IPS DF 4.7 (cell line): Measurements from ENCODE around the gene RTL1.

ENCODE experiments used
- DNase-seq: peaks from one replicate; pipeline ENCODE4 v3.0.0-alpha.2; 2013; ENCODE audit warnings: low spot score; ENCODE audit errors: extremely low read depth

The RTL1 gene

DNA sequence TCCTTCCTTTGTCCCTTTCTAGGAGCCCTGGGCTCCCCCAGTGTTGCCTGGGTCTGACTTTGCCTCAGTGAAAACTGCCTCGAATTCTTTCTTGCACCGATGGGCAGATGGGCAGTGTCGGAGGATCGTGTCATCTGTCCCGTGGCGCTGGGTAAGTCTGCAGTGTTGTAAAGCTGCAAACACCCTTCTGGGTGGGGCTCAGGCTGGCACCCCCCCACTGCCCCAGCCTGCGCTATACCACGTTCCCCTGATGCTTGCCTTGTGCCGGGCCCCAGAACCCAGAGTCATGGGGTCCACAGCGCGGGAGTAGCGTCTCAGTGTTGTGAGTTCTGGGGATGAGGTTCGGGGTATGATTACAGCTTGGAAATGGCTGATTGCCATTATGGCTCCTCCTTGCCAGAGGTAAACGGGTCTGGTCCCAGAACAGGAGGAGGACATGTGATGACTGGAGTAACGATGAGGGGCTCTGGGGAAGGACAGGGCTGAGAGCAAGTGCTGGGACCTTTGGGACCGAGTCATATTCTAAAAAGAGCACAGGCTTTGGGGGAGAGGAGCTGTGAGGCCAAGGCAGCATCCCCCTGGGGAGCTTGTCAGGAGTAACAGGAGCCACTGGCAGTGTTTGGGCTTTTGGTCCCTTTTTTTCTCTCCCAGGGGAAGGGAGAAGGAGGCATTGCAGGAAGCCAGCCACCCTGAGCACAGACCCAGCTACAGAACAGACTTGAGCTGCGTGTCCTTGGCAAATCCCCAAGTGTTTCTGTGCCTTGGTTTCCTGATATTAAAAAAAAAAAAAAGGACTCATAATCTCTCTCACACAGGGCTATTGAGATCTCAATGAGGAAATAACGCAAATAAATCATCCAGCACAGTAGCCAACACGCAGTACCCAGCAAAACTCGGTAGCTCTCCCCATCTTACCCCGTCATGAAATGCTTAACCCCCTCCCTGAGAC lies 4.3 kb downstream of the RTL1 start:
- no peak for DNase-seq

DNA sequence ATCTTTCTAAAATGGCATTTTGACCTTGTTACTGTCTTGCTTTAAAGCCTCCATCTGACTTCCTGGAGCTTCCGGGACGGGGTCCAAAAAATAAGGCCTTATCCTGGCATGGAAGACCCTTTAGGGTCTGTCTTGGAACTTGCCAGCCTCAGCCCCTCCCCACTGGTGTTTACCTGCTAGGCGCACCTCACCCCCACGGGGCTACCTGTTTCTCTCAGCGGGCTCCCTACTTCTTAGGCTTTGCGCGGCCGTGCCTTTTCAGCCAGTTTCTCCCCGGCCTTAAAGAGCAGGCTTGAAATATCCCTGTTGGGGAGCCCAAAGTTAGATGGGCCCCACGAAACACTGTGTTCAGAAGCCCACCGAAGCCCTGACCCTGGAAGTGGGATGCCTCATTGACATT lies 5.1 kb downstream of the RTL1 start:
- DNase-seq: no peak

GRCh38 chr14:100896369-100897060 lies 7.0 kb downstream of the RTL1 start:
- no peak for DNase-seq

DNA sequence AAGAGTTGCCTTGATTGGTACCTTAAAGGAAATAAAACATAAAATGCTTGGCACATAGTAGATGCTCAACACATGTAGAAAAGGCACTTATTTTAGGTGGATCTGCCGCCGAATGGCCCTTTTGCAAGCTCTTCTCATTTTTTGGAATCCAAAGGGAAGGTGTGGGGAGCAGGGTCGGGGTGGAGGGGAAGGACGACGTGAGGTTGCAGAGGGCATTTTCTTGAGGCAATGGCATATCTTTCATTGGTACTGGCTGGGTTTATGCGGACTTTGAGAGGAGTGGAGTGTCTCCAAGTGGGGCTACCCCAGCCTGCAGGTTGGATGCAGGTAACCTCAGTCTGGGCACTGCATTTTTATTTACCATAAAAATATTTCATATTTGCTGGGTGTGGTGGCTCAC lies 8.1 kb downstream of the RTL1 start:
- no peak for DNase-seq

- DNase-seq: no peak
Measured at GRCh38 chr14:100894416-100894815, 9.1 kb downstream of the RTL1 start.

GRCh38 chr14:100893760-100894159 lies 9.8 kb downstream of the RTL1 start:
- DNase-seq: no peak

DNA sequence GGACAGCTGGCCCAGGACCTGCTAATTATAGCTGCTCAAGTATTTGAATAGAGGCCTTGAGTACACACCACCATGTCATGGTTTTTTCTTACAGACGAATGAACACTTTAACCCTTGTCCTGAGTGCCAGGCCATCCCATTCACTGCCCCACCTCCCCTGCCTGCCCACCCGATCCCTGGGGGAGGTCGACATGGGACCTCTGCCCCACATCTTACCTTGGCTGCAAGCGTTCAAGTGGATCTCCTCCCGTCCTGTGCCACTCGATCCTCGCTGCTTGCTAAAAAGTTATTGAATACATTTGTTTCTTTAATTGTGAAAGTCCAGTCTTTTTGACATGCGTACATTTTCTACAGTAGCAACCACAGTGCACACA lies 10.3 kb downstream of the RTL1 start:
- no peak for DNase-seq

- no peak for DNase-seq
Measured at GRCh38 chr14:100892496-100893227, 10.9 kb downstream of the RTL1 start.

GRCh38 chr14:100891501-100892445 lies 11.7 kb downstream of the RTL1 start:
- DNase-seq: no peak

- DNase-seq: no peak
Measured at GRCh38 chr14:100891051-100891450, 12.5 kb downstream of the RTL1 start.

DNA sequence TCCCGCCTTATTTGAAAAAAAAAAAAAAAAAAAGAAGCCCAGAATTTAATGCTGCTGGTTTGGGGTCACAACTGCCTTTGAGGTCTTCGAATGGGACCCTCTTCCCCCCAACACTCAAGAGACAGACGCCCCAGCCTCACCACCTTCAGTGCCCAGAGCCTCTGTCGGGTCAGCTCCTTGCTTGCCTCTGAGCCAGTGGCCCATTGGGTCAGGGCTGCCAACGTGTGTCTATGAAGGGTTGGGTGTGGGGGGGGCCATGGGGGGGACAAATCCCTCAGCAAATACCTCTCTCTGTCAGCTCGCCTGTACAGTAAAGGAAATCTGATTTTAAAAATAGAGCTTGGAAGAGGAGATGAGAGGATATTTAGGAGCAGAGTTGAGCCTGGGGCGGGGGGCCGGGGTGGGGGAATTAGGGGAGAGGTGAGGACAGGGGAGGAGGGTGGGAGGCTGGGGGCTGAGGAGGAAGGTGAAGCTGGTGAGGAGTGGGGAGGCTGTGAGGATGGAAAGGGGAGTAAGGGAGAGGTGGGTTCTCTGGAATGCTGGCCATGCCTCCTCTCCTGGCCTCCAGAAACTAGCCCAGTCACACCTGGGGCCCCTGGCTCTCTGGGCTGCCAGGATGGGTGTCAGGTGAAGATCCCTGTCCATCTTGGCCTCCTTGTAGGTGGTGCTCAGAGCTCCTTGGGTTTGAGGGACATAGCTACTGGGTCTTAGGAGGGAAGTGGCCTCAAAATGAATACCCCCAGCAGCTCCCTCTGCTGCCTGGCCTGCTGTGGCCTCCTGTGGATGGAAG lies 13.3 kb downstream of the RTL1 start:
- DNase-seq: no peak

DNA sequence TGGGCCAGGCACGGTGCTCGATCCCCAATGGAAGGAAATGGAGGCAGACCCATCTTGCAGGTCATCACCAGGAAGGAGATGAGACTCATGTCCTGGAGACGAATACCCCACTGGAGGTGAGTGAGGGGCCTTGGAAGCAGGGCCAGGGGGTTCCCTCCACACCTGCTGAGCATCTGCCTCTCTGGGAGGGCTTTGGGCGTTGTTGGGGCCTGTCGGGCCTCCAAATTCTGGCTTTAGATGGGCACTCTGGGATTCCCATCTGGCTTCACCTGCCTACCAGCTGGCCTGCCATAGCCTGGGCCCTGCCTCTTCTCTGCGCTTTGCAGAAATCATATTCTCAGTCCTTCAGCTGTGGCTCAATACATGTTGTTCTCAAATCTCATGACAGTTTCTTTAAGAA lies 13.9 kb downstream of the RTL1 start:
- DNase-seq: no peak

DNA sequence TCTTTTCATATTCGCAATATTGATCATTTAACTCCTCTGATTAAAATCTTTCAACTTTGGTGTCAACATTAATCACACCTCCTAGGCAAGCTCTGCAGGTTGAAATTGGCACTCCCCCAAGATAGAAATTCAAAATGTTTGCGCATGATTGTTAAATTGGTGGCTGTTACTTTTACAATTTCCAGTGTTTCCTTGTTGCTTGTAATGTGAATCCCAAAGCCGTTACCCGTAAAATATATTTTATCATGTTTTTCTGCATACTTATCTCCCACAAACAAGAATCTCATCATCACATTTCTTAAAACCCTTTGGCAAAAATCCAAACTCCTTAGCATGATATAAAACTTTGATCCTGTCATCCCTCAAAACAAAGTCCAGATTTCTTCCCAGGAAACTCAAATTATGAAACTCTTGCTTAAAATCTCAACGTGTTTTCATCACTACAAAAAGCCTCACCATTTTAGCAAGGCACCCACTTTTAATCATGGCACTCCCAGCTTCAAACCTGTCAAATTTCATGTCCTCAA lies 14.7 kb downstream of the RTL1 start:
- no peak for DNase-seq

DNA sequence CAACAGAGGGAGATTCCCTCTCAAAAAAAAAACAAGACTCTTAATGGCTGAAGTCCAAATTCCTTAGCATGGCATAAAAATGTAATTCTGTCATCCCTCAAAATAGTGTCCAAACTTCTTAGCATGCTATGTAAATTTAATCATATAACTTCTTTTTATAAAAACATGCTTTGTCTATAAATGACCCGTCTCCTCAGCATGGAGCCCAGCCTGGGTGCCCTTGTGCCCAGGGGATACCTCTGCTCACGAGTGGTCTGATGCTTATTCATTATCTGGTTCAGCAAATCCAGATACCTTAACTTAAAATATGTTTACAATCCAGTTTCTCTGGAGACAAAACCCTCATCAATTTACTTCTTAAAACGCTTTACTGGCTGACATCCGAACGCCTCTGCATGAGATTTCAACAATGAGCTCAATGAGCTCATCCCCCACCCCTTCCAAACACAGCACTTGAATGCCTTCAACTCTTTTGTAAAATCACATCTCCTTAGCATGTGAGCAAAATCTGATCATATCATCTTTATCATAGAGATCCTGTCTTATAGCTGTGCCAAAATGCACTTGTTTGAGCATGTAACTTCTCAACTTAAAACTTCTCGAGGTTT lies 15.7 kb downstream of the RTL1 start:
- no peak for DNase-seq

- no peak for DNase-seq
Measured at GRCh38 chr14:100885617-100886016, 17.9 kb downstream of the RTL1 start.

DNA sequence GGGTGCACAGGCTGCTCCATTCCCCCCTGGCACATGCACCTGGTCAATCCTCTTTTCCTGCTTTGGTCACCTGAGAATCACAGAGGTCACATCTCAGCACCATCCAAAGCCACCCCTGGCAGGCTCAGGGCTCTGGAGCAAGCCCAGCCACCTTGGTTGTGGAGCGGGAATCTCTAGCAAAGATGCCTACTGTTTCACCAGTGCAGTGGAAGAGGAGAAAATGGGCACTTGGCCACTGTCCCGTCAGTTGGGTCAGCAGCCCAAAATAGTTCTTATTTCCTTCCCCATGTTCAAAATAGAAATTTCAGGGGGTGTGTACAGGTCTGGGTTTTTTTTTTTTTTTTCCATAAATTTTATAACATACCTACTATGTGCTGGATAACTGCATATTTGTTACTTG lies 18.3 kb downstream of the RTL1 start:
- DNase-seq: no peak

GRCh38 chr14:100884456-100884855 lies 19.1 kb downstream of the RTL1 start:
- no peak for DNase-seq

DNA sequence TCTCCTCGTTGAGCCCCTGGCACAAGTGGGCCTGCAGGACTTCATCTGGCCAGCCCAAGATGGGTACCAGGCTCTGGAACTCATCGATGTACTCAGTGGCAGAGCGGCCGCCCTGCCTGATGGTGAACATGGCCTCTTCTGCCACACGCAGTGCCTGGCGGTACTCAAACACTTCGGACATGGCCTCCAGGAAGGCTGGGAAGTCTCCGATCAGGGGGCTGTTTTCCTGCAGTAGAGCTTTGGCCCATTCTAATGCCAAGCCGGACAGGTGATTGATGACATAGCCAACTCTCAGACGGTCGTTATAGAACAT lies 19.8 kb downstream of the RTL1 start:
- no peak for DNase-seq

DNA sequence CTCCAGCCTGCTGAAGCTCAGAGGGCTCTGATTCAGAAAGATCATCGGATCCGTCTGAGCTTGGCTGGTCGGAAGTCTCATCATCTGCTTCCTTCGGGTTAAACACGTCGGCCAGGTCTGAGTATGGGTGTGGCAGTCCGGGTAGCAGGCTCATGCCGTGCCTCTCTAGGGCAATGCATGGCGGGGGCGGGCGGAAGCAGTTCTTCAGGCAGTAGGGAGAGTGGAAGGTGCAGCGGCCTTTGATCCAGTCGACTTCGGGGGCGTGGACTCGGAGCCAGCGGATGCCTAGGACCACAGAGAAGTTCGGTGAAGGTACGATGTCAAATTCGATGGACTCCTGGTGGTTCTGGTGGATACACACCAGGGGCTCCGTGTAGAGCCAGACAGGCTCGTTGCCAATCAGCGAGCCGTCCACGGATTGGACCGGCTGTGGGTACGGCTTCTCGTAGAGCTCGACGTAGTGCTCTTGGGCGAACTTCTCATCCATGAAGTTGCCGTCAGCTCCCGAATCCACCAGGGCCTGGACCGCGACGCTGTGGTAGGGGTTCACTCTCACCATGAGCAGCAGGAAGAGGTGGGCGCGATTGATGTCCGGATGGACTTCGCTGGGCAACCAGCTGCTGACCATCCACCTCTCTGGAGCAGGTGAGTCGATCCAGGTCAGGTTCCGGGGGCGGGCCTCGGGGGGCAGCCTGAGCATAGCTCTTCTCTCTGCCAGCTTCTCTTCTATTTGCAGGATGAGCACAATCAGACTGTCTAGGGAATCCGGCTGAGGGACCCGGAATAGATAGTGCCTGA lies 20.3 kb downstream of the RTL1 start:
- no peak for DNase-seq
